NCI-H1930 (cell line): ENCODE data around the gene PIAS2.
"Not testable (repeated sequence)": the region's sequence is repeated elsewhere in the genome, so short reads cannot be mapped to it uniquely, and the experiment has no call there.

Source experiments
- DNase-seq, 2 experiments: peaks; one replicate each; lab custom pipeline; 2025; lab: John Stamatoyannopoulos, UW

PIAS2 gene

DNA sequence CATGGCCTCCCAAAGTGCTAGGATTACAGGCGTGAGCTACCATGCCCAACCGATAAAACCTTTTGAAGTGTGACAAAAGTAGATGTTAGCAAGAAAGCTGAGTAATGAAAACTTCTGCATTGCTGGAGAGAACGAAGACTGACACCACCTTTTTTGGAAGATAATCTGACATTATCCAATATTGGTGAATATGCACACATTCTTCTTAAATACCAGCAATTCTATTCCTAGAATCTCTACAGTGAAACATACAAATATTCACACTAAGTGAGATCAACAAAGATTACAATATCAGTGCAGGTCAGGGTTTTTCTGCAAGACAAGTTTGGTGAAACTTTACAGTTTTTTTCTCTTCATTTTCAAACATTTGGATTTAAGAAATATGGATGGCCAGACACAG is 7.8 kb downstream of the PIAS2 start:
- no peak for DNase-seq

- no peak for DNase-seq
Observed at GRCh38 chr18:46903406-46903805, 13.9 kb downstream of the PIAS2 start.

DNA sequence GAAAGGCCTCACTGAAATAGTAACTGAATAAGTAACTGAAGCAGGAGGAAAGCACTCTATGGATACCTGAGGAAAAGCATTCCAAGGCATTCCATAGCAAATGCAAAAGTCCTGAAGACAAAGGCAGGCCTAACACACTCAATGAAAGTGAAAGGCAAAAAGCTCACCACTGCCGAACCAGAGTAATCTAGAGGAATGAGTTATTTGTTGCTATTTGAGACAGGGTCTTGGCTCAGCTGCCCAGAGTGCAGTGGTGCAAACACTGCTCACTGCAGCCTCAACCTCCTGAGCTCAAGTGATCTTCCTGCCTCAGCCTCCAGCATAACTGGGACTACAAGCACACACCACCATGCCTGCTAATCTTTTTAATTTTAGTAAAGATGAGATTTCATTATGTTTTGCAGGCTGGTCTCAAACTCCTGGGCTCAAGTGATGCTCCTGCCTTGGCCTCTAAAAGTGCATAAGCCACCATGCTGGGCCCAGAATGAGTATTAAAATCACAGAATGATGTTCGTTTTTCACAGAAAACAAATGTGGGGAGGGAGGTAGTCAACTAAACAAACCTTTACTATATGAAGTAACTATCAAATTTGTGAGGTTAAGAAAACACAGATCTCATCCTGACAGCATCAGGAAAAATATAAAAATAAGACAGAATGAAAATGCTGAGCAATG is 17.9 kb downstream of the PIAS2 start:
- DNase-seq: no peak

GRCh38 chr18:46894124-46894523 is 23.2 kb downstream of the PIAS2 start:
- no peak for DNase-seq

- no peak for DNase-seq
Observed at GRCh38 chr18:46893360-46893759, 23.9 kb downstream of the PIAS2 start.

DNA sequence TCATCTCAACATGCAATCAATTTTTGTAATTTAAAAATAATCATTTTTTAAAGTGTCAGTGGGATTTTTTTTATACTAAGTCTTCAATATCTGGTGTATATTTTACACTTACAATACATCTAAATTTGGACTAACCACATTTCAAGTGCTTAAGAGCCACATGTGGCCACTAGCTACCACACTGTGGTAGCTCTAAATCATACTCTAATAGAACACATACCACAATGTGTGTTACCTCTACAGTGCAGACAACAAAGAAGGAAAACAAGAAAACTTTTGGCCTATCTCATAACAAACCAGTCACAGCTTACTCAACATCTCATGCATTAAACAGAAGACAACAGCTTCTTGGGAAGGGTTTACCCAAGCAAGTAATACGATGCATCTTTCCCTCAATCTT is 24.5 kb downstream of the PIAS2 start:
- DNase-seq: no peak

- no peak for DNase-seq
Observed at GRCh38 chr18:46891742-46892214, 25.5 kb downstream of the PIAS2 start.

- no peak for DNase-seq
Observed at GRCh38 chr18:46888965-46889364, 28.3 kb downstream of the PIAS2 start.

GRCh38 chr18:46886893-46887292 is 30.4 kb downstream of the PIAS2 start:
- no peak for DNase-seq

DNA sequence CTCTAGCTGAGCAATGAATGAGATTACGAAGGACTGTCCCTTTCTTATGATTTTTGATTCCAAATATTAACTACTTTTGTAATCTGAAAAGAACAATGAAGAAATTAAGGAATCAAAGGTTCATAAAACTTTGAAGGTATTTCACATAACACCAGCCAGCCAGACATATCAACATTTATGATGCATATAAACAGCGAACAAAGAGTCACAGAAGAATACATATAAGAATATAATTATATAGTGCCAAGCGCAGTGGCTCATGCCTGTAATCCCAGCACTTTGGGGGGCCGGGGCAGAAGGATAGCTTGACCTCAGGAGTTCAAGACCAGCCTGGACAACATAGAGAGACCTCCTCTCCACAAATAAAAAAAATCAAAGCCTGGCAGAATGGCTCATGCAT is 34.1 kb downstream of the PIAS2 start:
- DNase-seq: no peak

DNA sequence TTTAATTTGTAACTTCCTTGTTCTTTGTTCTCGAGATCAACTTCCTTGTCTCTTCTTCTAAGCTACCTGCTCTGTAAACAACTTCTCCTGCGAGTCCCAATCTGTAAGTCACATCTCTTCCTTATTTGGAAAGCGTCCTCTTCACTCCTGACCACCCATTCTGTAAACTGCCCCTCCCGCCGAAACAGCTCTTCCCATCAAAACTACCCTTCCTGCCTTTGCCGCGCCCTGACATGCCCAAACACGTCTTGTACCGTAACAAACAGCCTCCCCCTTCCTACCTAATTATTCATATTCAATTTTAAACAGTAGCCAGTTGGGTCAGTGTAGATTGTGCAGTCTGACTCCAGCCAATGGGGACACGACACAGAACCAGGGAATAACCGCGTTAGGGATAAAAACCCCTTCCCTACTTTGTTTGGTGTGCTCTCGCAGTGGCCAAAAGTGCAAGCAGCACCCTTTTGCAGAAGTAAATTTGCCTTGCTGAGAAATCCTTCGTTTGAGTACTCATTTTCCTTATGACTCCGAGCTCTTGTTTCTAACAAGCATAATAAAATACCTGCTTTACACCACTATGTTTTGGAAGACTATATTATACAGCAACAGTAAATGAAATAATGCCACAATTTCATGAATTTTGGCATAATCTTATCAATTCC is 39.8 kb downstream of the PIAS2 start:
- DNase-seq: no peak

GRCh38 chr18:46868169-46868921 is 49.0 kb downstream of the PIAS2 start:
- no peak for DNase-seq

DNA sequence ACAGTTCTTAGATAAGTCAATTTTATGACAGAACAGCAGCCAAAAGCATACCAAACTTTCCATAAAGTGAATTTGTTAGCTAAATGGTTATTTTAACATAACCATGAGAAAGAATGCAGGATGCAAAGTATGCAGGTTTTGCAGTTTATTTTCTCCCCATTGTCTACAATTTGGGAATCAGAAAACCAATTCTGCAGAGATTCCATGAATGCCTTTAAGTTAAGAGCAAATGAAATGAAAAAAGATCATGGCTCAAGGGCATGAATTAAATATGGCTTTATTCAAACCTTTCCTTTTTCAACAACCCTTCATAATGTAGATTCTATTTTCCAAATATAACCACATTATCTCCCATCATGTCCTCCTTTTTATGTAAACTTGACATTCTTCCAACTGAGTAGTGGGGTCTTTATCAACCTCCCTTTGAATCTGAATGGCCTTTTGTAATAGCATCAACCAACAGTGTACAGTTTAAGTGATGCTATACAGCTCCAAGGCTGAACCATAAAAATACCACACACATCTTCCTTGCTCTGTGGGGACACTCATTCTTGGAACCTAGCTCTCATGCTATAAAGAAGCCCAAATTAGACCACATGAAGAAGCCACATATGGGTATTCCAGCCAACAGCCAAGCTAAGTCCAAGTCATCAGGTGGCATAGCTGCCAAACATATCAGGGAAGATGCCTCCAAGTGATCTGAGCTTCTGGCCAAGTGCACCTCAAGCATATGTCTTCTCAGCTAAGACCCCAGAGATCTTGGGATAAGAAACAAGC is 49.8 kb downstream of the PIAS2 start:
- no peak for DNase-seq

DNA sequence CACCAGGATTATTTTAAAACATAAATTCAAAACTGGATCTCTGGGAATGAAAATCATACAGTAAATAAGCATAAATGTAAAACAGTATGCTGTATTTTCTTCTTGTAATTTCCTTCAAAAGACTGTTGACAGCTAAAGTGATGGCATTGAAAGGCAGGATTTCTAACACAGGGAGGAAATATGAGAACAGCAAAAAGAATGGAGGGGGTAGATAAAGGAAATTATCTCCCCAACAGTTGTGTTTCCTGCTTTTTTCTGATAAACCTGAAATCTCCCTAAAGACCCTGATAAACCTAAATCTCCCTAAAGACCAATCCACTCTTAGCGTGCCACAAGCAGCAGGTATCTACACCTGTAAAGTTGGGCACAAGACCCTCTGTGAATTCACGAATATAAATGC is 50.8 kb downstream of the PIAS2 start:
- DNase-seq: no peak

DNA sequence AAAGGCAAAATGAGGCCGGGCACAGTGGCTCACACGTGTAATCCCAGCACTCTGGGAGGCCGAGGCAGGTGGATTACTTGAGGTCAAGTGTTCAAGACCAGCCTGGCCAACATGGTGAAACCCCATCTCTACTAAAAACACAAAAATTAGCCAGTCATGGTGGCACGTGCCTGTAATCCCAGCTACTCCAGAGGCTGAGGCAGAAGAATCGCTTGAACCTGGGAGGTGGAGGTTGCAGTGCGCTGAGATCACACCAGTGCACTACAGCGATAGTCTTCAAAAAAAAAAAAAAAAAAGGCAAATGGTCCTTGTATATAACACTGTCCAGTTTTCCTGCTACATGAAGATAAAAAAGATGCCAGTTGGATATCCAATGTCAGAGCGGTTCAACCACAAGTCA is 52.1 kb downstream of the PIAS2 start:
- DNase-seq: not testable (repeated sequence)

GRCh38 chr18:46859855-46860254 is 57.5 kb downstream of the PIAS2 start:
- no peak for DNase-seq

GRCh38 chr18:46858290-46858689 is 59.0 kb downstream of the PIAS2 start:
- DNase-seq: no peak

GRCh38 chr18:46856973-46857372 is 60.3 kb downstream of the PIAS2 start:
- no peak for DNase-seq

DNA sequence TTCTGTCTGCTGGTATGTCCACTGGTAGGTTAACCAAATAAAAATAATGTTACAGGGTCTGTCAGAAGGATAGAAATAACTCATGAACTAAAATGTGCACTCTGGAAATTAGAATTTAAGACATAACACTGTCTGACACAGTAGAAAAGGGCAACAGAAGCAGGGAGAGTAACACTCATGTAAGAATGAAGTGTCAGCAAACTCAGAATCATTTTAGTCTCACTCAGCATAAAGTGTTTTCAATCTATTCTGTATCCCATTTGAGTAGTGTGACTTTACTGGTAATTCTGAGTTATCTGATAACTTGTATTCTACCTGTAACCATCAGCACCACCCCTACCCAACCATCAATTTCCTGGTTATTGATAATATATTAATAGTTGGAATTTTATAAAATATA is 68.3 kb downstream of the PIAS2 start:
- no peak for DNase-seq

DNA sequence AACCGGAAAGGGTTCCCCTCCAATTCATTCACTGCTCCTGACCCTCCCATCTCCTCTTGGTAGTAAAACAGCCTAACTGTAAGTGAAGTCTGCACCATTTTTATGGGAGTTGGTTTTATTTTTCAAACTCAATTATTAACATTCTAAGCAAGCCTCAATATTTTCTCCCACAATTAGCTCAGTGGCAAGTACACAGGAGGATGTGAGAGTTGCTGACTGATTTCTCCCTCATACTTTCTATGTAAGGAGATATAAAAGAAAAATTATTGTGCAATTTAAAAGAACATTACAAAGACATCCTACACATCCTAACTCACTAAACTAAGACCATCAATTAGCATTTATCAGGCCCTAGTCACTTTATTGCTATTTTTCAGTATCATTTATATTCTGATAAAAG is 73.9 kb downstream of the PIAS2 start:
- DNase-seq: no peak

DNA sequence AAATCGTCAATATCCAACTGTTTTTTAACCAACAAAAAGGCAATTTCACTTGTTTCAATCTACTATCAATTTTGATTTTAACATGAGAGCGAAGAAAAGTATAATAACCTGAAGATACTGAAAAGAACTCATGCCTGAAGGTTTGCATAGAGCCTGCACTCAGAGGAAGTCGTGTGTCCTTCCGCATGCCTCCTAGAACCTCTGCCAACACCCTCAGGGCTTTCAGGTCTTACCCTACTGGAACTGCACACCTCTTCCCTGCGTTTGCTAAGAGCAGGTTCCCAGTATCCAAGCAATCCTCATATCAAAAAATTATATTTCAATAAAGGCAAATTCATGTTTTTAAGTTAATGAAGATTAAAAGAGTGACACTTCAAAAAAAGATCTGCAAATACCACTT is 74.7 kb downstream of the PIAS2 start:
- DNase-seq: no peak

- DNase-seq: no peak
Observed at GRCh38 chr18:46833899-46834298, 83.4 kb downstream of the PIAS2 start.
